Ascending aorta (tissue), 2 donors: ENCODE measurements around the gene DCAF8. TPM values are rescaled to one million over a fixed set of nuclear protein-coding genes. Genes with fewer than 3 reads are reported as not detected.

ENCODE experiments used
- DNase-seq, 2 donors: peaks; one replicate each; pipeline ENCODE4 v3.0.0-alpha.2; 2019; ENCODE audit warnings: low spot score in 2 of 2
- H3K27ac ChIP-seq, 2 donors: fragments of 200-600 bp; sonication (generic); one replicate each; pipeline ENCODE4 v1.5.1; 2016 to 2017; ENCODE audit warnings: mild to moderate bottlenecking in 1 of 2
- H3K27me3 ChIP-seq: fragments of 200-600 bp; sonication (generic); one replicate; pipeline ENCODE4 v1.5.1; 2017
- H3K36me3 ChIP-seq, 2 donors: fragments of 200-600 bp; sonication (generic); one replicate each; pipeline ENCODE4 v1.5.1; 2016
- H3K4me1 ChIP-seq, 2 donors: fragments of 200-600 bp; sonication (generic); one replicate each; pipeline ENCODE4 v1.5.1; 2016 to 2017; ENCODE audit warnings: mild to moderate bottlenecking in 1 of 2
- H3K4me3 ChIP-seq, 2 donors: fragments of 200-600 bp; sonication (generic); one replicate each; pipeline ENCODE4 v1.5.1; 2016 to 2017; ENCODE audit warnings: mild to moderate bottlenecking in 1 of 2
- H3K9me3 ChIP-seq, 2 donors: fragments of 200-600 bp; sonication (generic); one replicate each; pipeline ENCODE4 v1.5.1; 2016
- CTCF ChIP-seq, 3 experiments: fragments of 200-600 bp in 2 of 3; fragments of 450-650 bp in 1 of 3; sonication (generic) in 2 of 3; IDR thresholded peaks; one replicate each; pipeline ENCODE4 v1.5.1; 2016 to 2019; ENCODE audit warnings: antibody characterized with exemption in 3 of 3, mild to moderate bottlenecking in 1 of 3, moderate library complexity in 1 of 3
- intact Hi-C: fragments of 100-400 bp; cut with DNase I; formaldehyde crosslinking; loops from one replicate; pipeline ENCODE4 v1.15.1; 2023
- total RNA-seq: library from RNA; depleted of rRNA; stranded (reverse); fragments of >200 nt; gene quantifications from one replicate; pipeline ENCODE4 v1.1.0, GENCODE V29; 2016

DCAF8 gene
- total RNA-seq, 1 donor from 2014 or later, result 68.9 TPM

GRCh38 chr1:160232911-160233310 is 29.4 kb downstream of the DCAF8 start:
- no peaks in the 10 kb centered on the region for H3K4me1 ChIP-seq
- H3K4me3 ChIP-seq, result no peak overlapping the region
- H3K9me3 ChIP-seq, result no peaks in the 10 kb centered on the region
- peaks cover 75 to 85% of the 10 kb centered on the region in 2 donors for H3K36me3 ChIP-seq
- DNase-seq, result no peak
- no peak for TF ChIP-seq CTCF (IDR thresholded peaks at IDR 0.05)
- no peaks in the 10 kb centered on the region for H3K27me3 ChIP-seq
- no peak overlapping the region for H3K27ac ChIP-seq
- intact Hi-C loops, result no loop called here

GRCh38 chr1:160228431-160228830 is 33.9 kb downstream of the DCAF8 start:
- Histone ChIP-seq H3K9me3 (no peaks in the 10 kb centered on the region), H3K27me3 (no peaks in the 10 kb centered on the region), H3K36me3 (peaks cover 85 to 93% of the 10 kb centered on the region in 2 donors), H3K4me3 (no peak overlapping the region), H3K27ac (no peak overlapping the region), H3K4me1 (no peaks in the 10 kb centered on the region)
- DNase-seq, result no peak
- intact Hi-C loops, result no loop called here
- no peak for TF ChIP-seq CTCF (IDR thresholded peaks at IDR 0.05)

- no peak for DNase-seq
- Histone ChIP-seq H3K27ac (no peak overlapping the region), H3K9me3 (no peaks in the 10 kb centered on the region), H3K27me3 (no peaks in the 10 kb centered on the region), H3K4me3 (no peak overlapping the region), H3K4me1 (no peaks in the 10 kb centered on the region), H3K36me3 (peaks cover 91 to 98% of the 10 kb centered on the region in 2 donors)
- intact Hi-C loops, result no loop called here
- no peak for TF ChIP-seq CTCF (IDR thresholded peaks at IDR 0.05)
Measured at GRCh38 chr1:160227561-160227960, 34.8 kb downstream of the DCAF8 start.

GRCh38 chr1:160227034-160227433 is 35.3 kb downstream of the DCAF8 start:
- Histone ChIP-seq H3K4me3 (no peak overlapping the region), H3K9me3 (no peaks in the 10 kb centered on the region), H3K27me3 (no peaks in the 10 kb centered on the region), H3K4me1 (no peaks in the 10 kb centered on the region), H3K36me3 (peaks cover 91 to 98% of the 10 kb centered on the region in 2 donors), H3K27ac (no peak overlapping the region)
- intact Hi-C loops, result no loop called here
- DNase-seq, result no peak
- TF ChIP-seq CTCF (IDR thresholded peaks at IDR 0.05), result no peak

- no peak for DNase-seq
- Histone ChIP-seq H3K36me3 (peaks cover 88 to 98% of the 10 kb centered on the region in 2 donors), H3K4me3 (no peak overlapping the region), H3K9me3 (no peaks in the 10 kb centered on the region), H3K27ac (no peak overlapping the region), H3K27me3 (no peaks in the 10 kb centered on the region), H3K4me1 (no peaks in the 10 kb centered on the region)
- intact Hi-C loops, result no loop called here
- no peak for TF ChIP-seq CTCF (IDR thresholded peaks at IDR 0.05)
Measured at GRCh38 chr1:160226623-160227022, 35.7 kb downstream of the DCAF8 start.

- no peak overlapping the region for H3K27ac ChIP-seq
- no peaks in the 10 kb centered on the region for H3K4me1 ChIP-seq
- no peaks in the 10 kb centered on the region for H3K27me3 ChIP-seq
- TF ChIP-seq CTCF (IDR thresholded peaks at IDR 0.05), result no peak
- H3K9me3 ChIP-seq, result no peaks in the 10 kb centered on the region
- intact Hi-C loops, result no loop called here
- H3K4me3 ChIP-seq, result no peak overlapping the region
- no peak for DNase-seq
- peaks cover 82 to 98% of the 10 kb centered on the region in 2 donors for H3K36me3 ChIP-seq
Measured at GRCh38 chr1:160225345-160225744, 37.0 kb downstream of the DCAF8 start.
